H9 (cell line): ENCODE measurements around the gene GAS6. TPM values are rescaled to one million over a fixed set of nuclear protein-coding genes. Genes with fewer than 3 reads are reported as not detected.

Experiments used
- DNase-seq: peaks from one replicate; pipeline ENCODE4 v3.0.0-alpha.2; 2017
- H2AFZ ChIP-seq: one replicate; pipeline ENCODE4 v1.6.1; 2013; ENCODE audit warnings: mild to moderate bottlenecking, low read length, control low read depth, moderate library complexity
- H2AK5ac ChIP-seq: 2 replicates; pipeline ENCODE4 v1.6.1; 2013; ENCODE audit warnings: low read length, control low read depth, mixed read lengths; ENCODE audit not compliant: insufficient read length
- H2BK120ac ChIP-seq: one replicate; pipeline ENCODE4 v1.6.1; 2013; ENCODE audit warnings: low read depth, mild to moderate bottlenecking, low read length, control low read depth, inconsistent platforms; ENCODE audit not compliant: poor library complexity, severe bottlenecking
- H2BK12ac ChIP-seq: 2 replicates; pipeline ENCODE4 v1.6.1; 2013; ENCODE audit warnings: low read length, control low read depth, mixed read lengths, low read depth; ENCODE audit not compliant: insufficient read length
- H2BK15ac ChIP-seq: 2 replicates; pipeline ENCODE4 v1.6.1; 2013; ENCODE audit warnings: low read depth, low read length, control low read depth
- H2BK20ac ChIP-seq: one replicate; pipeline ENCODE4 v1.6.1; 2013; ENCODE audit warnings: low read depth, mild to moderate bottlenecking, low read length, control low read depth, inconsistent platforms; ENCODE audit not compliant: poor library complexity, severe bottlenecking
- H2BK5ac ChIP-seq: 2 replicates; pipeline ENCODE4 v1.6.1; 2013; ENCODE audit warnings: low read length, control low read depth, mixed read lengths; ENCODE audit not compliant: insufficient read length
- H3K14ac ChIP-seq: 2 replicates; pipeline ENCODE4 v1.6.1; 2013; ENCODE audit warnings: low read length, control low read depth; ENCODE audit not compliant: insufficient read depth
- H3K18ac ChIP-seq: 2 replicates; pipeline ENCODE4 v1.6.1; 2013; ENCODE audit warnings: low read depth, mild to moderate bottlenecking, mixed read lengths, low read length, control low read depth; ENCODE audit not compliant: insufficient read length
- H3K23ac ChIP-seq: 2 replicates; pipeline ENCODE4 v1.6.1; 2013; ENCODE audit warnings: low read length, control low read depth, mixed read lengths, low read depth; ENCODE audit not compliant: insufficient read length
- H3K23me2 ChIP-seq: 2 replicates; pipeline ENCODE4 v1.6.1; 2013; ENCODE audit warnings: low read depth, mild to moderate bottlenecking, mixed read lengths, low read length, control low read depth; ENCODE audit not compliant: insufficient read length, poor library complexity, severe bottlenecking
- H3K27ac ChIP-seq: 2 replicates; pipeline ENCODE4 v1.5.1; 2013; ENCODE audit warnings: low read length, control low read depth, mixed read lengths, low read depth; ENCODE audit not compliant: insufficient read length
- H3K27me3 ChIP-seq: 2 replicates; pipeline ENCODE4 v1.6.1; 2013; ENCODE audit warnings: low read length, control low read depth, inconsistent platforms; ENCODE audit not compliant: insufficient read depth
- H3K4ac ChIP-seq: 2 replicates; pipeline ENCODE4 v1.6.1; 2013; ENCODE audit warnings: low read depth, mild to moderate bottlenecking, control low read depth, inconsistent platforms, low read length, moderate library complexity
- H3K4me1 ChIP-seq: 2 replicates; pipeline ENCODE4 v1.6.1; 2013; ENCODE audit warnings: low read length, control low read depth, inconsistent platforms; ENCODE audit not compliant: insufficient read depth
- H3K4me2 ChIP-seq: 2 replicates; pipeline ENCODE4 v1.6.1; 2013; ENCODE audit warnings: low read length, control low read depth, mixed read lengths; ENCODE audit not compliant: insufficient read length, insufficient read depth
- H3K56ac ChIP-seq: 2 replicates; pipeline ENCODE4 v1.6.1; 2013; ENCODE audit warnings: low read depth, mild to moderate bottlenecking, mixed read lengths, low read length, control low read depth; ENCODE audit not compliant: insufficient read length
- H3K79me1 ChIP-seq: 2 replicates; pipeline ENCODE4 v1.6.1; 2013; ENCODE audit warnings: low read depth, mild to moderate bottlenecking, moderate library complexity, low read length, control low read depth, inconsistent platforms; ENCODE audit not compliant: insufficient read depth, poor library complexity, severe bottlenecking
- H3K79me2 ChIP-seq: 2 replicates; pipeline ENCODE4 v1.6.1; 2013; ENCODE audit warnings: low read length, control low read depth, inconsistent platforms; ENCODE audit not compliant: insufficient read depth
- H3K9ac ChIP-seq: 2 replicates; pipeline ENCODE4 v1.6.1; 2013; ENCODE audit warnings: low read length, control low read depth, mixed read lengths; ENCODE audit not compliant: insufficient read length; ENCODE audit errors: extremely low read depth
- H3K9me3 ChIP-seq: one replicate; pipeline ENCODE4 v1.6.1; 2013; ENCODE audit warnings: low read depth, low read length, inconsistent platforms; ENCODE audit not compliant: control insufficient read depth
- H3T11ph ChIP-seq: one replicate; pipeline ENCODE4 v1.6.1; 2013; ENCODE audit warnings: mild to moderate bottlenecking, low read length, control low read depth, inconsistent platforms
- H4K20me1 ChIP-seq: one replicate; pipeline ENCODE4 v1.6.1; 2013; ENCODE audit not compliant: control insufficient read depth, insufficient read length, insufficient read depth
- H4K5ac ChIP-seq: 2 replicates; pipeline ENCODE4 v1.6.1; 2013; ENCODE audit warnings: low read depth, mild to moderate bottlenecking, mixed read lengths, low read length, control low read depth; ENCODE audit not compliant: insufficient read length
- H4K8ac ChIP-seq: replicated peaks from 2 replicates; pipeline ENCODE4 v1.6.1; 2013; ENCODE audit warnings: low read length, control low read depth, mixed read lengths, low read depth; ENCODE audit not compliant: insufficient read length
- H4K91ac ChIP-seq: 2 replicates; pipeline ENCODE4 v1.6.1; 2013; ENCODE audit warnings: low read depth, mild to moderate bottlenecking, moderate library complexity, mixed read lengths, low read length, control low read depth; ENCODE audit not compliant: insufficient read length
- H3K27ac Mint-ChIP-seq, 3 experiments: 2 replicates in 2 of 3; 3 replicates in 1 of 3; pipeline ENCODE4 v1.8.0; 2020 to 2021; ENCODE audit warnings: mixed read lengths in 3 of 3, mild to moderate bottlenecking in 1 of 3, moderate library complexity in 1 of 3
- H3K27me3 Mint-ChIP-seq: 2 replicates; pipeline ENCODE4 v1.8.0; 2021; ENCODE audit warnings: low read depth, mild to moderate bottlenecking, moderate library complexity, mixed read lengths
- H3K36me3 Mint-ChIP-seq, 3 experiments: 2 replicates in 2 of 3; 3 replicates in 1 of 3; pipeline ENCODE4 v1.8.0; 2020 to 2021; ENCODE audit warnings: low read depth in 3 of 3, mixed read lengths in 3 of 3; ENCODE audit not compliant: insufficient read depth in 1 of 3
- H3K4me1 Mint-ChIP-seq, 2 experiments: 2 replicates each; pipeline ENCODE4 v1.8.0; 2020; ENCODE audit warnings: mixed read lengths in 2 of 2
- H3K4me3 Mint-ChIP-seq, 2 experiments: 2 replicates in 1 of 2; 3 replicates in 1 of 2; pipeline ENCODE4 v1.8.0; 2020 to 2021; ENCODE audit warnings: mild to moderate bottlenecking in 2 of 2, mixed read lengths in 2 of 2, moderate library complexity in 1 of 2
- H3K9me3 Mint-ChIP-seq, 2 experiments: 2 replicates in 1 of 2; 3 replicates in 1 of 2; pipeline ENCODE4 v1.8.0; 2020; ENCODE audit warnings: mild to moderate bottlenecking in 2 of 2, mixed read lengths in 2 of 2, moderate library complexity in 1 of 2
- WGBS: extraction: QIAGEN DNeasy Blood & Tissue Kit; methylation state at CpG from one replicate; pipeline ENCODE4 v1.1.7; 2013; ENCODE audit warnings: missing lambda C conversion rate, low lambda C conversion rate, mixed read lengths; ENCODE audit not compliant: insufficient read length; ENCODE audit errors: extremely low coverage; 5-methylcytosine and 5-hydroxymethylcytosine counted together
- total RNA-seq: library from RNA; stranded (reverse); gene quantifications from 2 replicates; pipeline ENCODE4 v1.2.1, GENCODE V29; 2021
- TF ChIP-seq, protein P1 (sequence below): fragments of 200-600 bp; sonication (generic); conservative IDR thresholded peaks from 3 replicates; pipeline ENCODE4 v1.8.0; 2021; ENCODE audit warnings: antibody characterized with exemption, mild to moderate bottlenecking

GAS6 gene
- total RNA-seq, 1 experiment from 2014 or later = 20.5 TPM

DNA sequence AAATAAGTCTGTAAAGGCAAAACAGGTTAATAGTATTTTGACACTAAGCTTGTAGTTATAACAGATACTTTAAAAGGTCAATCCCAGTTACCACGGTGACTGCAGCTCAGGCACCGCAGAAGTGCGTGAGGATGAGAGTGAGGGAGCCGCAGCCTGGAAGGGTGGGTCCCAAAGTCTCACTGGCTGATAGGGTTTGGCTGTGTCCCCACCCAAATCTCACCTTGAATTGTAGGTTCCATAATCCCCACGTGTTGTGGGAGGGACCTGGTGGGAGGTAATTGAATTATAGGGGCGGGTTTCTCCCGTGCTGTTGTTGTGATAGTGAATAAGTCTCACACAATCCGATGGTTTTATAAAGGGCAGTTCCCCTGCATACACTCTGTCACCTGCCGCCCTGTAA lies 40.0 kb upstream of the GAS6 start:
- no peak overlapping the region for H3K9ac ChIP-seq
- no peak overlapping the region for H3K27ac Mint-ChIP-seq
- no peak overlapping the region for H3K56ac ChIP-seq
- no peaks in the 10 kb centered on the region; the same call in 1 of the 2 replicates for H3K4me1 ChIP-seq
- no peaks in the 10 kb centered on the region for H4K20me1 ChIP-seq
- no peaks in the 10 kb centered on the region for H3K9me3 ChIP-seq
- H4K91ac ChIP-seq = no peak overlapping the region
- peaks cover 16 to 23% of the 10 kb centered on the region in 2 experiments for H3K4me1 Mint-ChIP-seq
- H3K23ac ChIP-seq = no peak overlapping the region
- H3T11ph ChIP-seq = no peak overlapping the region
- no peak overlapping the region for H3K4me3 Mint-ChIP-seq
- no peaks in the 10 kb centered on the region for H3K23me2 ChIP-seq
- H3K27ac ChIP-seq = no peak overlapping the region
- H4K8ac ChIP-seq = no peak overlapping the region
- H3K27me3 ChIP-seq = no peaks in the 10 kb centered on the region
- TF ChIP-seq, protein P1, sequence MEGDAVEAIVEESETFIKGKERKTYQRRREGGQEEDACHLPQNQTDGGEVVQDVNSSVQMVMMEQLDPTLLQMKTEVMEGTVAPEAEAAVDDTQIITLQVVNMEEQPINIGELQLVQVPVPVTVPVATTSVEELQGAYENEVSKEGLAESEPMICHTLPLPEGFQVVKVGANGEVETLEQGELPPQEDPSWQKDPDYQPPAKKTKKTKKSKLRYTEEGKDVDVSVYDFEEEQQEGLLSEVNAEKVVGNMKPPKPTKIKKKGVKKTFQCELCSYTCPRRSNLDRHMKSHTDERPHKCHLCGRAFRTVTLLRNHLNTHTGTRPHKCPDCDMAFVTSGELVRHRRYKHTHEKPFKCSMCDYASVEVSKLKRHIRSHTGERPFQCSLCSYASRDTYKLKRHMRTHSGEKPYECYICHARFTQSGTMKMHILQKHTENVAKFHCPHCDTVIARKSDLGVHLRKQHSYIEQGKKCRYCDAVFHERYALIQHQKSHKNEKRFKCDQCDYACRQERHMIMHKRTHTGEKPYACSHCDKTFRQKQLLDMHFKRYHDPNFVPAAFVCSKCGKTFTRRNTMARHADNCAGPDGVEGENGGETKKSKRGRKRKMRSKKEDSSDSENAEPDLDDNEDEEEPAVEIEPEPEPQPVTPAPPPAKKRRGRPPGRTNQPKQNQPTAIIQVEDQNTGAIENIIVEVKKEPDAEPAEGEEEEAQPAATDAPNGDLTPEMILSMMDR = no peak
- H4K5ac ChIP-seq = no peak overlapping the region
- H3K14ac ChIP-seq = no peak overlapping the region
- peaks cover 0 to 3% (median 0%) of the 10 kb centered on the region in 3 experiments; a peak in 2 of 7 replicates for H3K36me3 Mint-ChIP-seq
- H2AFZ ChIP-seq = no peak overlapping the region
- H3K79me1 ChIP-seq = no peaks in the 10 kb centered on the region
- no peak overlapping the region for H2AK5ac ChIP-seq
- H3K79me2 ChIP-seq = no peaks in the 10 kb centered on the region
- no peak overlapping the region for H3K18ac ChIP-seq
- no peak overlapping the region for H2BK15ac ChIP-seq
- H2BK12ac ChIP-seq = no peak overlapping the region
- no peak overlapping the region for H3K4ac ChIP-seq
- peaks cover 0 to 4% of the 10 kb centered on the region in 2 experiments; a peak in 1 of 5 replicates for H3K9me3 Mint-ChIP-seq
- no peak overlapping the region for H3K4me2 ChIP-seq
- no peak overlapping the region for H2BK120ac ChIP-seq
- H2BK5ac ChIP-seq = no peak overlapping the region
- H3K27me3 Mint-ChIP-seq = peaks cover 3% of the 10 kb centered on the region; the same call in 1 of the 2 replicates
- H2BK20ac ChIP-seq = no peak overlapping the region
- no CpG with 5 or more reads among the region's 9 CpGs for WGBS
- no peak for DNase-seq
